Measurements from ENCODE around the gene IL20. TPM values are rescaled to one million over a fixed set of nuclear protein-coding genes. Genes with fewer than 3 reads are reported as not detected.

Gene IL20
- total RNA-seq, 1 experiment from 2014 or later: not detected

- no peak for ATAC-seq
- H3K36me3 ChIP-seq (ENCODE audit: control insufficient read depth, insufficient read depth, low read length): no peaks in the 10 kb centered on the region
- ChIA-PET CTCF (no interaction called here), POLR2A (no interaction called here)
- intact Hi-C loops (cut with micrococcal nuclease; ENCODE audit: unreplicated experiment): no loop called here
- H3K27ac ChIP-seq (ENCODE audit: low read length): no peak overlapping the region
- no peaks in the 10 kb centered on the region for H3K4me1 ChIP-seq (ENCODE audit: control insufficient read depth, insufficient read depth, low read length)
- no peaks in the 10 kb centered on the region for H3K27me3 ChIP-seq (ENCODE audit: control insufficient read depth, insufficient read depth, low read length)
- no peak for TF ChIP-seq TCF7L2 (IDR thresholded peaks at IDR 0.05; ENCODE audit: low read depth, low read length)
- no peak for TF ChIP-seq POLR2AphosphoS5 (IDR thresholded peaks at IDR 0.05; ENCODE audit: low read depth, low read length)
- TF ChIP-seq REST (IDR thresholded peaks at IDR 0.05; ENCODE audit: insufficient read depth in 1 of 2, low read depth in 2 of 2, low read length in 1 of 2): no peak
- no peak for TF ChIP-seq SIN3A (IDR thresholded peaks at IDR 0.05; ENCODE audit: borderline replicate concordance, insufficient read depth, low read depth, low read length)
- no peak for TF ChIP-seq CTCF (IDR thresholded peaks at IDR 0.05)
- no peaks in the 10 kb centered on the region for H3K9me3 ChIP-seq (ENCODE audit: control insufficient read depth, insufficient read depth, low read depth, low read length)
- in situ Hi-C loops (cut with HindIII; ENCODE audit: low pct_unique_long_range_greater_than_20kb, low sequenced_read_pairs): no loop called here
- H3K4me3 ChIP-seq (ENCODE audit: low read depth in 2 of 2, low read length in 2 of 2): no peak overlapping the region
- no TSS peak for BruUV-seq (replicated peaks)
- no peak for DNase-seq (ENCODE audit: low read depth, low spot score)
Measured at GRCh38 chr1:206842854-206843253, 22.6 kb upstream of the IL20 start.

GRCh38 chr1:206843626-206844025 lies 21.8 kb upstream of the IL20 start:
- BruUV-seq (replicated peaks): no TSS peak
- no peaks in the 10 kb centered on the region for H3K36me3 ChIP-seq (ENCODE audit: control insufficient read depth, insufficient read depth, low read length)
- H3K4me3 ChIP-seq (ENCODE audit: low read depth in 2 of 2, low read length in 2 of 2): no peak overlapping the region
- no peak for DNase-seq (ENCODE audit: low read depth, low spot score)
- no peak for TF ChIP-seq REST (IDR thresholded peaks at IDR 0.05; ENCODE audit: insufficient read depth in 1 of 2, low read depth in 2 of 2, low read length in 1 of 2)
- no peak for TF ChIP-seq CTCF (IDR thresholded peaks at IDR 0.05)
- TF ChIP-seq POLR2AphosphoS5 (IDR thresholded peaks at IDR 0.05; ENCODE audit: low read depth, low read length): no peak
- TF ChIP-seq SIN3A (IDR thresholded peaks at IDR 0.05; ENCODE audit: borderline replicate concordance, insufficient read depth, low read depth, low read length): no peak
- TF ChIP-seq TCF7L2 (IDR thresholded peaks at IDR 0.05; ENCODE audit: low read depth, low read length): no peak
- ATAC-seq: no peak
- no peaks in the 10 kb centered on the region for H3K4me1 ChIP-seq (ENCODE audit: control insufficient read depth, insufficient read depth, low read length)
- no peaks in the 10 kb centered on the region for H3K9me3 ChIP-seq (ENCODE audit: control insufficient read depth, insufficient read depth, low read depth, low read length)
- no peaks in the 10 kb centered on the region for H3K27me3 ChIP-seq (ENCODE audit: control insufficient read depth, insufficient read depth, low read length)
- CTCF ChIA-PET: no interaction called here
- no peak overlapping the region for H3K27ac ChIP-seq (ENCODE audit: low read length)
- in situ Hi-C loops (cut with HindIII; ENCODE audit: low pct_unique_long_range_greater_than_20kb, low sequenced_read_pairs) (no loop called here), intact Hi-C loops (cut with micrococcal nuclease; ENCODE audit: unreplicated experiment) (no loop called here)
- POLR2A ChIA-PET: no interaction called here
